GM23338 (cell line): ENCODE data around the gene CTSW. TPM values are rescaled to one million over a fixed set of nuclear protein-coding genes. Genes with fewer than 3 reads are reported as not detected.

ENCODE experiments used
- ATAC-seq: fragments of 200-7000 bp; cut with Tn5 transposase; 3 replicates; pipeline ENCODE4 v1.9.1; 2020
- DNase-seq: peaks from one replicate; pipeline ENCODE4 v3.0.0-alpha.2; 2015; ENCODE audit warnings: low spot score
- H2AFZ ChIP-seq: fragments of 200-600 bp; sonication (generic); 2 replicates; pipeline ENCODE4 v1.8.0; 2016; ENCODE audit warnings: antibody characterized with exemption, mild to moderate bottlenecking, moderate library complexity
- H3F3A ChIP-seq: fragments of 200-600 bp; sonication (generic); replicated peaks from 2 replicates; pipeline ENCODE4 v1.8.0; 2017; ENCODE audit warnings: antibody characterized with exemption, mixed run types, low read depth
- H3K27ac ChIP-seq: fragments of 200-600 bp; sonication (generic); 2 replicates; pipeline ENCODE4 v1.6.1; 2016; ENCODE audit warnings: low read depth
- H3K27me3 ChIP-seq: fragments of 200-600 bp; sonication (generic); 2 replicates; pipeline ENCODE4 v1.8.0; 2016; ENCODE audit warnings: mild to moderate bottlenecking, mixed run types, moderate library complexity; ENCODE audit not compliant: insufficient read depth
- H3K36me3 ChIP-seq: fragments of 200-600 bp; sonication (generic); 2 replicates; pipeline ENCODE4 v1.8.0; 2016; ENCODE audit warnings: mild to moderate bottlenecking; ENCODE audit not compliant: insufficient read depth
- H3K4me1 ChIP-seq: fragments of 200-600 bp; sonication (generic); 2 replicates; pipeline ENCODE4 v1.8.0; 2016; ENCODE audit warnings: mild to moderate bottlenecking, moderate library complexity; ENCODE audit not compliant: insufficient read depth
- H3K4me2 ChIP-seq: fragments of 200-600 bp; sonication (generic); 2 replicates; pipeline ENCODE4 v1.7.1; 2017; ENCODE audit warnings: mixed run types
- H3K4me3 ChIP-seq: fragments of 200-600 bp; sonication (generic); 2 replicates; pipeline ENCODE4 v1.6.1; 2016; ENCODE audit warnings: mixed run types
- H3K79me2 ChIP-seq: fragments of 200-600 bp; sonication (generic); replicated peaks from 2 replicates; pipeline ENCODE4 v1.8.0; 2017; ENCODE audit warnings: mild to moderate bottlenecking; ENCODE audit not compliant: insufficient read depth
- H3K9me2 ChIP-seq: fragments of 200-600 bp; sonication (generic); 2 replicates; pipeline ENCODE4 v1.8.0; 2017; ENCODE audit not compliant: insufficient read depth
- H4K20me1 ChIP-seq: fragments of 200-600 bp; sonication (generic); replicated peaks from 2 replicates; pipeline ENCODE4 v1.8.0; 2017; ENCODE audit warnings: mild to moderate bottlenecking; ENCODE audit not compliant: insufficient read depth
- H3K27ac Mint-ChIP-seq: 2 replicates; pipeline ENCODE4 v1.8.0; 2020; ENCODE audit warnings: inconsistent platforms, mild to moderate bottlenecking, moderate library complexity, mixed read lengths
- H3K27me3 Mint-ChIP-seq: 3 replicates; pipeline ENCODE4 v1.8.0; 2022; ENCODE audit warnings: low read depth, mild to moderate bottlenecking, moderate library complexity, mixed read lengths, inconsistent platforms; ENCODE audit not compliant: insufficient read depth, poor library complexity
- H3K36me3 Mint-ChIP-seq: 3 replicates; pipeline ENCODE4 v1.8.0; 2021; ENCODE audit warnings: low read depth, mild to moderate bottlenecking, inconsistent platforms, moderate library complexity, mixed read lengths
- H3K4me1 Mint-ChIP-seq: 3 replicates; pipeline ENCODE4 v1.8.0; 2020; ENCODE audit warnings: mild to moderate bottlenecking, inconsistent platforms, mixed read lengths
- H3K4me3 Mint-ChIP-seq: 3 replicates; pipeline ENCODE4 v1.8.0; 2021; ENCODE audit warnings: moderate library complexity, mild to moderate bottlenecking, inconsistent platforms, mixed read lengths
- H3K9me3 Mint-ChIP-seq: 3 replicates; pipeline ENCODE4 v1.8.0; 2020; ENCODE audit warnings: moderate library complexity, mild to moderate bottlenecking, inconsistent platforms, mixed read lengths
- CREB1 ChIP-seq: fragments of 250-450 bp; sonication (Bioruptor Pico); IDR thresholded peaks from 2 replicates; pipeline ENCODE4 v1.5.0; 2020; ENCODE audit warnings: low read depth, mild to moderate bottlenecking, moderate library complexity
- EZH2 ChIP-seq: fragments of 200-600 bp; sonication (generic); IDR thresholded peaks from one replicate; pipeline ENCODE4 v1.8.0; 2017; ENCODE audit warnings: antibody characterized with exemption, mild to moderate bottlenecking, low read depth; ENCODE audit not compliant: unreplicated experiment
- EZH2phosphoT487 ChIP-seq: fragments of 200-600 bp; sonication (generic); IDR thresholded peaks from one replicate; pipeline ENCODE4 v1.8.1; 2018; ENCODE audit warnings: antibody characterized with exemption; ENCODE audit not compliant: unreplicated experiment
- JUNB ChIP-seq: IDR thresholded peaks from one replicate; pipeline ENCODE4 v1.6.1; 2016; ENCODE audit warnings: antibody characterized with exemption; ENCODE audit not compliant: unreplicated experiment
- NANOG ChIP-seq: IDR thresholded peaks from 2 replicates; pipeline ENCODE4 v1.6.1; 2016; ENCODE audit warnings: antibody characterized with exemption, borderline replicate concordance
- STAT1 ChIP-seq: IDR thresholded peaks from one replicate; pipeline ENCODE4 v1.6.1; 2016; ENCODE audit warnings: antibody characterized with exemption; ENCODE audit not compliant: unreplicated experiment
- ZNF114 ChIP-seq: fragments of 250-450 bp; sonication (Bioruptor Pico); IDR thresholded peaks from 2 replicates; pipeline ENCODE4 v1.5.0; 2020; ENCODE audit warnings: mild to moderate bottlenecking, moderate library complexity
- ZNF331 ChIP-seq: fragments of 250-450 bp; sonication (Bioruptor Pico); IDR thresholded peaks from 2 replicates; pipeline ENCODE4 v1.5.0; 2020; ENCODE audit warnings: low read depth, mild to moderate bottlenecking, moderate library complexity
- polyA plus RNA-seq: library from polyadenylated mRNA; unstranded; fragments of >200 nt; fragmentation: Nextera tagmentation; extraction: Ambion mirVana; gene quantifications from 2 replicates; pipeline ENCODE4 v1.2.1, GENCODE V29; 2016
- total RNA-seq: library from RNA; depleted of rRNA; stranded (reverse); fragments of >200 nt; shearing (Covaris generic); gene quantifications from 2 replicates; pipeline ENCODE4 v1.2.3, GENCODE V29; 2014
- TF ChIP-seq, protein P1 (sequence below): IDR thresholded peaks from 2 replicates; pipeline ENCODE4 v1.6.1; 2016; ENCODE audit warnings: antibody characterized with exemption
- TF ChIP-seq, protein P2 (sequence below), 2 experiments: fragments of 200-600 bp in 1 of 2; sonication (generic) in 1 of 2; conservative IDR thresholded peaks; 2 replicates each; pipeline versions ENCODE4 v1.5.1 to v1.6.1; 2016 to 2017; ENCODE audit warnings: antibody characterized with exemption in 2 of 2, low read depth in 2 of 2, mild to moderate bottlenecking in 2 of 2, moderate library complexity in 1 of 2

The CTSW gene
- total and polyA plus RNA-seq, 2 experiments from 2014 or later, result not detected

DNA sequence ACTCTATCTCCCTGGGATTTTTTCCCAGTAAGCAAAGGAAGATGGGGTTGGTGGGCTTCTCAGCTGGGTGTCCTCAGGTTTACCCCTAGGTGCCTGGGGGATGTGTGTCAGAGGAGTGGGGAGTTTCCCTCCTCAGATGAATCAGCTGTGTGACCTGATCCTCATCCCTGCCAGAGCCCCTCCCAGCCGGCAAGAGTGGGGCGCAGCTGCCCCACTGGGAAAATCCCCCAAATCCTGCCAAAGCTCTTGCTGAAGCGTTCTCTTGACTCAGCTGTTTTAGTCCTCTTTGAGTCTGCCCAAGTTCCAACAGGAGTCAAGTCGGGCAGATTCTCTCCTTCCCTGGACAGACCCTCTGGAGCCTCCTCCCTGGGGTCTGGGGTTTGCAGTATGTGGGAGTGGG is 33.2 kb downstream of the CTSW start:
- peaks cover 3% of the 10 kb centered on the region; the same call in 1 of the 3 replicates for H3K36me3 Mint-ChIP-seq
- H3K27ac ChIP-seq, result no peak overlapping the region
- peaks cover 24% of the 10 kb centered on the region for H3K27me3 Mint-ChIP-seq
- H3K4me3 Mint-ChIP-seq, result no peak overlapping the region
- no peak for TF ChIP-seq EZH2
- TF ChIP-seq, protein P1, sequence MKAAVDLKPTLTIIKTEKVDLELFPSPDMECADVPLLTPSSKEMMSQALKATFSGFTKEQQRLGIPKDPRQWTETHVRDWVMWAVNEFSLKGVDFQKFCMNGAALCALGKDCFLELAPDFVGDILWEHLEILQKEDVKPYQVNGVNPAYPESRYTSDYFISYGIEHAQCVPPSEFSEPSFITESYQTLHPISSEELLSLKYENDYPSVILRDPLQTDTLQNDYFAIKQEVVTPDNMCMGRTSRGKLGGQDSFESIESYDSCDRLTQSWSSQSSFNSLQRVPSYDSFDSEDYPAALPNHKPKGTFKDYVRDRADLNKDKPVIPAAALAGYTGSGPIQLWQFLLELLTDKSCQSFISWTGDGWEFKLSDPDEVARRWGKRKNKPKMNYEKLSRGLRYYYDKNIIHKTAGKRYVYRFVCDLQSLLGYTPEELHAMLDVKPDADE, result no peak
- TF ChIP-seq NANOG, result no peak
- TF ChIP-seq STAT1, result no peak
- TF ChIP-seq CREB1 (CRISPR knock-in tag), result no peak
- peaks cover 10% of the 10 kb centered on the region for H3K4me1 Mint-ChIP-seq
- H3K27ac Mint-ChIP-seq, result no peak overlapping the region
- no peak for ATAC-seq
- DNase-seq, result no peak
- peaks cover 1% of the 10 kb centered on the region for H3K79me2 ChIP-seq
- peaks cover 5% of the 10 kb centered on the region for H3K4me1 ChIP-seq
- no peak overlapping the region for H3K4me3 ChIP-seq
- H2AFZ ChIP-seq, result no peak overlapping the region
- H3K27me3 ChIP-seq, result peaks cover 14% of the 10 kb centered on the region; the same call in 1 of the 2 replicates
- no peak overlapping the region for H3K4me2 ChIP-seq
- no peaks in the 10 kb centered on the region for H3K9me2 ChIP-seq
- H3F3A ChIP-seq, result 0 out of 2 replicates have a peak, but pooled peaks cover 2% of the 10 kb centered on the region
- H4K20me1 ChIP-seq, result no peaks in the 10 kb centered on the region
- no peaks in the 10 kb centered on the region for H3K36me3 ChIP-seq
- no peaks in the 10 kb centered on the region for H3K9me3 Mint-ChIP-seq

DNA sequence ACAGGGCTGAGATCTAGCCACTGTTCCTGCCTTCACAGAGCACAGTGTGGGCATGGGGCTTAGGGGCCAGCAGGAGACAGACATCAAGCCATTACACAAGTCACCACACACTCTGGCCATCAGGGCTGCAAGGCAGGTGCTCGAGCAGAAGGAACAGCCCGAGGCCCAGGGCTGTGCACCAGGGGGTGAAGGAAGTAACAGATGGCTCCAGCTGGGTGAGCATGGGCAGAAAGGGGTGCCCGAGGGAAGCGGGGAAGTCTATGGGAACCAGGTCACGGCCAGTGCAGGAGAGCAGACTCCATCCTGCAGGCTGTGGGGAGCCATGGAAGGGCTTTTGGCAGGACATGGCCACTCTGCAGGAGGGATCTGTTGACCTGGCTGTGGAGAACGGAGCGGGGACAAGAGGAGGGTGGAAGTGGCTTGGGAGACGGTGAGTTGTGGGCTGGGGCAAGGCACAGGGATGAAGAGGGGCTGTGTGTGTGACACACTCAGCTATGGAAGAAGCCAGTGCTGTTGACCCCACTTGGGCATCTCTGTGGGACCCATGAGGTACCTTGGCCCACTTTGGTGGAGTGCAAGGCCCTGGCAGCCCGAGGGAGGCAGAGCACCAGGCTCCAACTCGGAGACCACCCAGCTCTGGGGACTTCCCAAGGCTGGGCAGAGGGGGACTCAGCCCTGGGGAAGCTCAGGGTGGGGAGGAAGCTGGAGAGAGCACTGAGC is 35.6 kb downstream of the CTSW start:
- Histone ChIP-seq H3K4me1 (peaks cover 7% of the 10 kb centered on the region), H3K4me3 (no peak overlapping the region), H3K36me3 (no peaks in the 10 kb centered on the region), H2AFZ (no peak overlapping the region), H3K79me2 (peaks cover 7% of the 10 kb centered on the region), H4K20me1 (no peaks in the 10 kb centered on the region), H3K27me3 (no peaks in the 10 kb centered on the region), H3F3A (0 out of 2 replicates have a peak, but pooled peaks cover 6% of the 10 kb centered on the region), H3K9me2 (no peaks in the 10 kb centered on the region), H3K4me2 (no peak overlapping the region), H3K27ac (no peak overlapping the region)
- no peak for ATAC-seq
- Mint-ChIP-seq H3K27me3 (peaks cover 23% of the 10 kb centered on the region), H3K4me1 (peaks cover 10% of the 10 kb centered on the region), H3K36me3 (peaks cover 3% of the 10 kb centered on the region; the same call in 1 of the 3 replicates), H3K9me3 (no peaks in the 10 kb centered on the region), H3K27ac (no peak overlapping the region; the same call in 1 of the 2 replicates), H3K4me3 (peak overlapping the region; percentile 9; the same call in 1 of the 3 replicates)
- TF ChIP-seq, protein P1, result no peak
- no peak for DNase-seq

DNA sequence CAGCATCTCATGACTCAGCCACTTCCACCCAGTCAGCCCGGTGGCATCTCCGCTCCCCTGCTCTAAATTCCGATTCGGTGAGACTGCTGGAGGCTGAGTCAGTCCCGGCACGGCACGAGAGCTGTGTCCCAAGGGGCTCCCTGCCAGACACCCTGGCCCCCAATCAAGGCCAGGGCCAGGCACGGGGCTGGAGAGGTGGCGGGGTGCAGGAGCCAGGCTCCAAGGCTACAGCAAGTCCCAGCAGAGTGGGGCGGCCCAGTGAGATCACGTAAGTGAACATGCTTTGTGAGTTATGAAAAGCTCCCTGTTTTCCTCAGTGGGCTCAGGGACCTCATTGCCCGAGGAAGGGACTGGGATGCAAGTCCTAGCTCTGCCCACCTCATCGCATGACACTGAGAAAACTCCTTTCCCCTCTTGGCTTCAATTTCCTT is 36.2 kb downstream of the CTSW start:
- ATAC-seq (no peak), DNase-seq (peak; percentile 44)
- Mint-ChIP-seq H3K4me3 (no peak overlapping the region), H3K9me3 (no peaks in the 10 kb centered on the region), H3K27me3 (peaks cover 23% of the 10 kb centered on the region), H3K36me3 (peaks cover 3% of the 10 kb centered on the region; the same call in 1 of the 3 replicates), H3K4me1 (peaks cover 10% of the 10 kb centered on the region), H3K27ac (no peak overlapping the region)
- Histone ChIP-seq H3K4me2 (no peak overlapping the region), H3K36me3 (no peaks in the 10 kb centered on the region), H3K27ac (no peak overlapping the region), H3K4me1 (peaks cover 10% of the 10 kb centered on the region), H3F3A (0 out of 2 replicates have a peak, but pooled peaks cover 6% of the 10 kb centered on the region), H3K9me2 (no peaks in the 10 kb centered on the region), H4K20me1 (no peaks in the 10 kb centered on the region), H3K27me3 (no peaks in the 10 kb centered on the region), H2AFZ (no peak overlapping the region), H3K79me2 (peaks cover 7% of the 10 kb centered on the region), H3K4me3 (no peak overlapping the region)
- TF ChIP-seq ZNF114 (CRISPR knock-in tag), result no peak
- no peak for TF ChIP-seq CREB1 (CRISPR knock-in tag)
- no peak for TF ChIP-seq ZNF331 (CRISPR knock-in tag)
- TF ChIP-seq, protein P2, sequence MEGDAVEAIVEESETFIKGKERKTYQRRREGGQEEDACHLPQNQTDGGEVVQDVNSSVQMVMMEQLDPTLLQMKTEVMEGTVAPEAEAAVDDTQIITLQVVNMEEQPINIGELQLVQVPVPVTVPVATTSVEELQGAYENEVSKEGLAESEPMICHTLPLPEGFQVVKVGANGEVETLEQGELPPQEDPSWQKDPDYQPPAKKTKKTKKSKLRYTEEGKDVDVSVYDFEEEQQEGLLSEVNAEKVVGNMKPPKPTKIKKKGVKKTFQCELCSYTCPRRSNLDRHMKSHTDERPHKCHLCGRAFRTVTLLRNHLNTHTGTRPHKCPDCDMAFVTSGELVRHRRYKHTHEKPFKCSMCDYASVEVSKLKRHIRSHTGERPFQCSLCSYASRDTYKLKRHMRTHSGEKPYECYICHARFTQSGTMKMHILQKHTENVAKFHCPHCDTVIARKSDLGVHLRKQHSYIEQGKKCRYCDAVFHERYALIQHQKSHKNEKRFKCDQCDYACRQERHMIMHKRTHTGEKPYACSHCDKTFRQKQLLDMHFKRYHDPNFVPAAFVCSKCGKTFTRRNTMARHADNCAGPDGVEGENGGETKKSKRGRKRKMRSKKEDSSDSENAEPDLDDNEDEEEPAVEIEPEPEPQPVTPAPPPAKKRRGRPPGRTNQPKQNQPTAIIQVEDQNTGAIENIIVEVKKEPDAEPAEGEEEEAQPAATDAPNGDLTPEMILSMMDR (conservative IDR thresholded peaks at IDR 0.05; ENCODE audit: low read depth in 2 of 2), result no peak
- TF ChIP-seq EZH2, result no peak
- TF ChIP-seq NANOG, result no peak
- TF ChIP-seq JUNB, result no peak
- TF ChIP-seq EZH2phosphoT487, result no peak
